Measurements from ENCODE around the gene DDX17. TPM values are rescaled to one million over a fixed set of nuclear protein-coding genes. Genes with fewer than 3 reads are reported as not detected.

Gene DDX17
- total RNA-seq = 381 and 423 TPM in 2 replicates

DNA sequence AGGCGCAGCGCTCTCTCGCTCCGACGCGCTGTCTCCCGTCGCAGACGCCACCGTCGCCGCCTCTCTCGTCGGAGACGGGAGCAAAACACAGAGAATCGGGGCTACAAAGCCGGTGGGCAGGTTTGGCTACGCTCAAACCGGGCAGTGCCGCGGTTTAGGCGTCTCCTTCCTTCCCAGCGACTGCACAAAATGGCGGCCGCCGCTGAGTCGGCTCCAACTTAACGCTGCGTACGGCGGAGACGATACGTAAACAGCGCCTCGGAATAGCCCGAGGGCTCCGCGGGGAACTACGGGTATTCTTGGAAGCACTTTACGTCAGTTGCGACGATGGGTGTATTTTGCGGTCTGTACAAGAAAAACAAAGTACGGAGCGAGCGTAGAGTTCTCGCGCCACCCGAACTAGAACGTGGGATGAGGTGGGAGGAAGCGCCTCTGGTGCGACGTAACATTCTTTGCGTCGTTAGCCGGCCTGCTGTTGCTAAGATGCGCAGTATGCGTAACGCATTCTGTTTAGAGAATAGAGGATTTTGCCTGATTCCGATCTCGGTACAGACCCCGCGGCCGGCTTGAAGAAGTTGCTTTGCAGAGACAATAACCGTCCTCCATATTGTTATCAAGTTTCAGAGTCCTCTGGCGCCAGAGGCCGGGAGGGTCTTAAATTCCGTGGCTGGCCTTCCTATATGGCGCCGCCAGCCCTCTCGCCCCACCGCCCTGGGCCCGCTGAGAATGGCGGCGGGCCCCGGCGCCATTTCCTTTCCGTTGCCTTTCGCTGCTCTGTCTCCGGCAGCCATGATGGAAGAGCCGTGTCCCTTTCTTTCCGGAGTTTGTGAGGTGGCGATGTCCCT is at the start of gene DDX17:
DDX17 (minus strand) TSS at position 194 of the 845 bp plus-strand sequence.

DNA sequence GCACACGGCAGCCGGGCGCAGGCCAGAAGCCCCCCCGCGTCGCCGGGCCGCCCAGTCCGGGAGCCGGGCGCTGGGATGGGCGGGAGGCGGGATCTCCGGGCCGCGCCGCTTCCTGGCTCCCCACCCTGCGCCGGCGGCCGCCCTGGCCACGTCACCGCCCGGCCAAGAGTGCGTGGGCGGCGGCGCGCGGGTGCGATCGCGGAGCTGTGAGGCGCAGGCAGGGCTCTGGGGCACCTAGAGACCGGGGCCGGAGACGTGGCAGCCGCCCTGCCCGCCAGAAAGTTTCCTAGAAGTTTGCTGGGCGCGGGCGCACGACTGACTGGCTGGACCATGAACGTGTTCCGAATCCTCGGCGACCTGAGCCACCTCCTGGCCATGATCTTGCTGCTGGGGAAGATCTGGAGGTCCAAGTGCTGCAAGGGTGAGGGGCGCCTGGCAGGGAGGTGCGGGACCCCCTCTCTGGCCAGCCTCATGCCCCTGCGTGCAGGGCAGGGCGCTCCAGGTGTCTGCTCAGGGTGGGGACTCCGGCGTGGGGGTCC is 38.1 kb downstream of the DDX17 start, which contains the start of gene KDELR3:
KDELR3 (plus strand) TSS at position 193 of the 539 bp plus-strand sequence; CDS start at position 331, 138 bp downstream.

DNA sequence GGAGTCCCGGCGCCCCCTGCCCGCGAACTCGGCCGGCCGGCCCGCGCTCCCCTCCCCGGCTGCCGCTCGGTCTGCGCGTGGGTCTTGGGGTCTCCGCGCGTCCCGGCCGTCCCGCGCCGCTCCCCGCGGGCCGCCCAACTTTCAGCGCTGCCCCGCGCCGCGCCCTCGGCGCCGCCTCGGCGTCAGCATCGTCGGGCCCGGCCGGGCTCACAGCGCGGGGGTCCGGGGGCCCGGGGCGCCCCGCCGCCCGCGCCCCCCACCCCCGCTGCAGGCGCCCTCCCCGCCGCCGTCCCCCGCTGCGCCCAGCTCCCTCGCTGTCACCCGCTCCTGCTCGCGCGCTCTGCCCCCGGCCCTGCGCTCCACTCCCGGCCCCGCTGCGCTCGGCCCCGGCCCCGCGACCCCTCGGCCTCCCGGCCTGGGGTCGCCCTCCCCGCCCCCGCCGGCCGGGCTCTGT is 51.0 kb downstream of the DDX17 start, which contains the start of gene KCNJ4:
KCNJ4 (minus strand) TSS at position 124 of the 454 bp plus-strand sequence. CDS start 27,067 bp downstream, outside the sequence.

Other genes starting within 250 kb of the DDX17 start
- 43.9 and 64.7 TPM in 2 replicates for gene TMEM184B, start 233.3 kb downstream of the DDX17 start, total RNA-seq
- 93.2 and 181 TPM in 2 replicates for gene CSNK1E, start 188.9 kb downstream of the DDX17 start, total RNA-seq
- not detected in 2 replicates for gene KCNJ4, start 51.1 kb downstream of the DDX17 start, total RNA-seq
- 160 and 218 TPM in 2 replicates for gene KDELR3, start 38.2 kb downstream of the DDX17 start, total RNA-seq
- gene DMC1, start 63.9 kb upstream of the DDX17 start, total RNA-seq = 1.5 and 2.4 TPM in 2 replicates
- gene FAM227A, start 150.1 kb upstream of the DDX17 start, total RNA-seq = 4.0 and 5.0 TPM in 2 replicates
- gene CBY1, start 150.3 kb upstream of the DDX17 start, total RNA-seq = 14.0 and 14.5 TPM in 2 replicates
- gene TOMM22, start 175.6 kb upstream of the DDX17 start, total RNA-seq = 40.3 and 51.7 TPM in 2 replicates
- 39.5 and 55.5 TPM in 2 replicates for gene JOSD1, start 194.6 kb upstream of the DDX17 start, total RNA-seq
- 25.2 and 61.2 TPM in 2 replicates for gene GTPBP1, start 199.6 kb upstream of the DDX17 start, total RNA-seq
- 83.4 and 109 TPM in 2 replicates for gene SUN2, start 249.7 kb upstream of the DDX17 start, total RNA-seq